Measurements from ENCODE around the gene CD300E. TPM values are rescaled to one million over a fixed set of nuclear protein-coding genes. Genes with fewer than 3 reads are reported as not detected.

CD300E gene
- total RNA-seq, 4 donors from 2014 or later = 0.37 to 0.45 TPM; not detected in 2

- H3K4me3 ChIP-seq (ENCODE audit: low read depth, poor library complexity, severe bottlenecking) = no peak overlapping the region
- WGBS, 2 donors = 80 to 81% methylated on average over 4 of the region's 4 CpGs
- no peak for DNase-seq (ENCODE audit: low spot score in 2 of 2)
- intact Hi-C loops (cut with DNase I; ENCODE audit: low total_unique reads) = no loop called here
- no peak for TF ChIP-seq POLR2A (IDR thresholded peaks at IDR 0.05)
Observed at GRCh38 chr17:74568106-74568873, 55.2 kb downstream of the CD300E start.

- no peak for DNase-seq (ENCODE audit: low spot score in 2 of 2)
- no peak within 1 kb of the TSS for H3K4me3 ChIP-seq (ENCODE audit: low read depth, poor library complexity, severe bottlenecking)
- 75 to 78% methylated on average over 2 of the region's 2 CpGs for WGBS, 2 donors
- TF ChIP-seq CTCF (IDR thresholded peaks at IDR 0.05) (no peak), POLR2A (IDR thresholded peaks at IDR 0.05) (no peak)
- intact Hi-C loops (cut with DNase I; ENCODE audit: low total_unique reads) = no loop called here
Observed at GRCh38 chr17:74567397-74567796, 56.1 kb downstream of the CD300E start, which contains the start of gene CD300H. Gene CD300H (minus strand): TSS chr17:74567509.

- intact Hi-C loops (cut with DNase I; ENCODE audit: low total_unique reads) = no loop called here
- TF ChIP-seq CTCF (IDR thresholded peaks at IDR 0.05) (no peak), POLR2A (IDR thresholded peaks at IDR 0.05) (no peak)
- no peak overlapping the region for H3K4me3 ChIP-seq (ENCODE audit: low read depth, poor library complexity, severe bottlenecking)
- 28 to 38% methylated on average over 9 of the region's 9 CpGs for WGBS, 2 donors
- peak in 1 of 2 donors; percentile 29 for DNase-seq (ENCODE audit: low spot score in 2 of 2)
Observed at GRCh38 chr17:74566132-74566753, 57.3 kb downstream of the CD300E start.

GRCh38 chr17:74565126-74565525 is 58.4 kb downstream of the CD300E start:
- intact Hi-C loops (cut with DNase I; ENCODE audit: low total_unique reads) = no loop called here
- WGBS, 2 donors = 36 to 45% methylated on average over 5 of the region's 5 CpGs
- TF ChIP-seq POLR2A (IDR thresholded peaks at IDR 0.05) (no peak), CTCF (IDR thresholded peaks at IDR 0.05) (no peak)

GRCh38 chr17:74563358-74563757 is 60.2 kb downstream of the CD300E start:
- intact Hi-C loops (cut with DNase I; ENCODE audit: low total_unique reads) = no loop called here
- TF ChIP-seq POLR2A (IDR thresholded peaks at IDR 0.05) (no peak), CTCF (IDR thresholded peaks at IDR 0.05) (peak in 1 of 3 donors; percentile 22)
- H3K4me3 ChIP-seq (ENCODE audit: low read depth, poor library complexity, severe bottlenecking) = no peak overlapping the region
- WGBS, 2 donors = 87 to 91% methylated on average over 1 of the region's 1 CpG
- DNase-seq (ENCODE audit: low spot score in 2 of 2) = no peak

More at GRCh38 chr17:74565126-74565525, 58.4 kb downstream of the CD300E start:
- no peak for DNase-seq (ENCODE audit: low spot score in 2 of 2)
- no peak overlapping the region for H3K4me3 ChIP-seq (ENCODE audit: low read depth, poor library complexity, severe bottlenecking)

GRCh38 chr17:74561586-74561985 is 62.0 kb downstream of the CD300E start:
- TF ChIP-seq CTCF (IDR thresholded peaks at IDR 0.05) (no peak), POLR2A (IDR thresholded peaks at IDR 0.05) (no peak)
- H3K4me3 ChIP-seq (ENCODE audit: low read depth, poor library complexity, severe bottlenecking) = no peak overlapping the region
- intact Hi-C loops (cut with DNase I; ENCODE audit: low total_unique reads) = no loop called here
- WGBS, 2 donors = 47 to 54% methylated on average over 3 of the region's 3 CpGs
- no peak for DNase-seq (ENCODE audit: low spot score in 2 of 2)

Data from lower leg skin (tissue), 4 donors.